HG02840 (cell line): ENCODE results near the gene ASXL2.
A peak's percentile ranks its signal among the peaks of the same experiment; 100 is the strongest.
"Not testable (repeated sequence)": the region's sequence is repeated elsewhere in the genome, so short reads cannot be mapped to it uniquely, and the experiment has no call there.

Source experiments
- ATAC-seq: cut with Tn5 transposase; IDR thresholded peaks from one replicate; pipeline ENCODE4 v1.9.1; 2021; ENCODE audit warnings: mild to moderate bottlenecking, moderate library complexity, moderate number of reproducible peaks; ENCODE audit not compliant: unreplicated experiment, low FRiP score

Gene ASXL2

GRCh38 chr2:25894135-25894830 lies 16.0 kb upstream of the ASXL2 start:
- ATAC-seq, result no peak

DNA sequence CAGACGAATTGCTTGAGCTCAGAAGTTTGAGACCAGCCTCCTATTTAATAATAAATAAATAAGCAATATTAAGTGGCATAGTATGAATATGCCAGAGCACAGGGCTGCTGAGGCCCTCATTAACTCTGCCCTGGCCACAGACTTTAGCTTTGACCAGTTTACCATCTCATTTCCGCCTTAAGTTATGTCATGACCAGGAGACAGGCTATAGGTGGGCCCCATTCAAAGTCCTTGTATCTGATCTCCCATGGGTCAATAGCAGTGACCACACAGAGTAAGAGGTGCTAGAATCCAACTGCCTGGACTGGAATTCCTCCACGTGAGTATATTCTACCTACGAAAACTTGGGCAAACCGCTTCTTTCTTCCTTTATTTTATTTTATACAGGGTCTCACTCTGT lies 13.4 kb upstream of the ASXL2 start:
- no peak for ATAC-seq

GRCh38 chr2:25887624-25888242 lies 9.4 kb upstream of the ASXL2 start:
- ATAC-seq, result no peak

DNA sequence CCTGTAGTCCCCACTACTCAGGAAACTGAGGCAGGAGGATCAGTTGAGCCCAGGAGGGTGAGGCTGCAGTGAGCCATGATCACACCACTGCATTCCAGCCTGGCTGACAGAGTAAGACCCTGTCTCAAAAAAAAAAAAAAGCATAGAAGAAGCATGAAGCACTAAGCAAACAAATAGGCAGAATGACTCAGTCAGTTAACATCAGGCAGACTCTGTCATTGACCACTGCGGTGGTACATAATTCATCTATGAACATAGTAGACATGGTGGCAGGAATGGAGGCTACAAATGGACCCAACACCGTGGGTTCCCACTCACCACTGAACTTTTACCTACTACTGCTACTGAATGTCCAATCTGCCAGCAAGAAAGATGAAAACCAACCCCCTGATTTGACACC lies 7.6 kb upstream of the ASXL2 start:
- no peak for ATAC-seq

GRCh38 chr2:25881764-25882163 lies 3.5 kb upstream of the ASXL2 start:
- ATAC-seq, result no peak

GRCh38 chr2:25879133-25879730 lies 945 bp upstream of the ASXL2 start:
- no peak for ATAC-seq

DNA sequence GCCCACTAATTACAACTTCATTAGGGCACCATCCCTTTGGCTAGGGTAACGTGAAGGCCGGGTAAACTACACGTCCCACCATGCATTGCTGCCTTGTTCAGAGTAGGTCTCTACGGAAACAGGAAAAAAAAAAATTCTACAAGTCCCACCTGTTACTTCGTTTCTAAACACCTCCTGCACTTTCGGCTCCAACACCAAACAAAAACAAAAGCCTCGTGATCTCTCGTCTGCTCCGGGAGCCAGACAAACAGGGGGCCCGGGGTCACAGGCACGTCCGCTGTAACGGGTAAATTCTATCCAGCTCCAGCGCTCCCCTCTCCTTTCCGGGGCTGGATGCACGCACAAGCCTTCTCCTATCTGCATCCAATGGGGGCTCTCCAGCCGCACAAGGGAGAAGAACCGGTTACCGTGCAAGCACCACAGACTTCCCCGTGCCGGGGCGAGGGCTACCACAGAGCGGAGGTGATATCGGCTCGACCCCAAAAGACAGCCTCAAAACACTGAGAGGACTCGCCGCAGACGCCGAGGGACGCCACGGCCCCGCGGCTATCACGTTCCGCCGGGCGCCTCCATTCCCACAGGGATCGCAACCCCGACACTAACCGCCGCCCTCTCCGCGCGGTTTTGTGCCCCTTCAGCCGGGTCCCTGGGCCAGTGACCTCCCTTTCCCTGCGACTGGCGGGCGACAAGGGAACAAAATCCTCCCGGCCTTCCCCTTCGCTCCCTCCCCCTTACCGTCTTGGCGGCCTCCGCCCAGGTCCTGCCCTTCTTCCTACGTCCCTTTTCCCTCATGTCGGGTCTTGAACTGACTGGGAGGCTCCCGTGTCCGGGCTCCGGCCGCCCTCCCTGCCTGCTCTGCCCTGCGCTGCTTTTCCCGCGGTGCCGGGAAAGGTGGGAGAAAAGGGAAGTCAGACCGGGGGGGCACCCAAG lies 591 bp downstream of the ASXL2 start:
- peak; percentile 33 for ATAC-seq

DNA sequence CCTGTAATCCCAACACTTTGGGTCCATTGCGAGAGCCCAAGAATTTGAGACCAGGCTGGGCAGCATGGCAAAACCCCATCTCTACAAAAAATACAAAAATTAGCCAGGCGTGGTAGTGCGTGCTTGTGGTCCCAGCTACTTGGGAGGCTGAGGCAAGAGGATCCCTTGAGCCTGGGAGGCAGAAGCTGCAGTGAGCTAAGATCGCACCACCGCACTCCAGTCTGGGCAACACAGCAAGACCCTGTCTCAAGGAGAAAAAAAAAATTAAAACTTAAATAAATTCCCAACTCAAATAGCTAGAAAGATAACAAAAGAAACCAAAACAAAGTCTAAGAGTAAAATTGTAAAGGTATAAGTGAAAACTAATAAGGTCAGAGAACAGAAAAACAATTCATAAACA lies 6.2 kb downstream of the ASXL2 start:
- ATAC-seq, result no peak

DNA sequence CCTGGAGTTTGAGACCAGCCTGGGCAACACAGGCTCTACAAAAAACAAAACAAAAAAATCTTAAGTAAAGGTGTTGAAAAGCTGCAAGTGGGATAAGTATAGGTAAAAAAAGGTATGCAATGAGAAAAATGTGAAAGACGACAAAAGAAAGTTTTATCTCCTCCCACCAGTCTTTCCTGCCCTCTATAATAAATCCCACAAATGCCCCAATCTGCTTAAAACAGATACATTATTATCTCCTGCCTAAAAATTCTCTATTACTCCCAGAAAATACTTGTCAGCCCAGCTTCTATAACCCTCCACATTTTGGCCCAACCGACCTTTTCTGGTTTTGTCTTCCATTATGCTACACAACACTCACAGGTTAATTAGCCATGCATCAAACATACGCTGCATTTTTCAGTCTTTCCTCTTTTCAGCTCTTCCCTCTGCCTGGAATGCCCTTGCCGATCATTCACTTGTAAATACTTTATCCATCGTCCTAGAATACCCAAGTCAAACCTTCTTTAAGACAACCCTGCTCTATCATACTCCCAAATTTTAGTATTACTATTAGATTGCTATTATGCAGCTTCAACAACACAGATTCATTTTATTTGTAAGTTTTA lies 10.8 kb downstream of the ASXL2 start:
- ATAC-seq, result no peak

DNA sequence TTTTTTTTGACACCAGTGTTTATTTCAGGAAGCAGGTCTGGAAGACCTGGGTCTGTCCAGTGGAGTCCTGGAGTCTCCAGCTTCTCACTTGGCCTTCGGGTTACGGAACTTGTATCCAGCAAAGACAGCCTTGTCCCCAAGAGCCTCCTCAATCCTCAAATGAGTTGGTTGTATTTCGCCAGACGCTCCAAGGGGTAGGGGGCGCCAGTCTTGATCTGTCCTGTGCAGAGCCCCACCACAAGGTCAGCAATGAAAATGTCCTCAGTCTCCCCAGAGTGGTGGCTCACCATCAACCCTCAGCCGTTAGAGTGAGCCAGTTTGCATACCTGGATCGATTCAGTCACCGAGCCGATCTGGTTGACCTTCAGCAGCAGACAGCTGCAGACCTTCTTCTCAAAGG lies 21.9 kb downstream of the ASXL2 start:
- no peak for ATAC-seq

DNA sequence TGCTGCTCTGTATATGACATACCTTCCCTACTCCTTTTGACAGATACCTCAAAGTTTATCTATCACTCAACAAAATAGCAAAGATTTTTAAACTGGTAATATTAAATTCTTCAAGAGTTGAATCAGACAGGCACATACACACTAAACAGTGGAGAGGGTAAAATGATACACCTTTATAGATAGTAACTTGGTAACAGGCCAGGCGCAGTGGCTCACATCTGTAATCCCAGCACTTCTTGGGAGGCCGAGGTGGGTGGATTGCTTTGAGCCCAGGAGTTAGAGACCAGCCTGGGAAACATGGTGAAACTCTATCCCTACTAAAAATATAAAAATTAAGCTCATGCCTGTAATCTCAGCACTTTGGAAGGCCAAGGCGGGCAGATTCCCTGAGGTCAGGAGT lies 23.2 kb downstream of the ASXL2 start:
- ATAC-seq, result no peak

- ATAC-seq, result no peak
Measured at GRCh38 chr2:25854613-25855012, 23.7 kb downstream of the ASXL2 start.

DNA sequence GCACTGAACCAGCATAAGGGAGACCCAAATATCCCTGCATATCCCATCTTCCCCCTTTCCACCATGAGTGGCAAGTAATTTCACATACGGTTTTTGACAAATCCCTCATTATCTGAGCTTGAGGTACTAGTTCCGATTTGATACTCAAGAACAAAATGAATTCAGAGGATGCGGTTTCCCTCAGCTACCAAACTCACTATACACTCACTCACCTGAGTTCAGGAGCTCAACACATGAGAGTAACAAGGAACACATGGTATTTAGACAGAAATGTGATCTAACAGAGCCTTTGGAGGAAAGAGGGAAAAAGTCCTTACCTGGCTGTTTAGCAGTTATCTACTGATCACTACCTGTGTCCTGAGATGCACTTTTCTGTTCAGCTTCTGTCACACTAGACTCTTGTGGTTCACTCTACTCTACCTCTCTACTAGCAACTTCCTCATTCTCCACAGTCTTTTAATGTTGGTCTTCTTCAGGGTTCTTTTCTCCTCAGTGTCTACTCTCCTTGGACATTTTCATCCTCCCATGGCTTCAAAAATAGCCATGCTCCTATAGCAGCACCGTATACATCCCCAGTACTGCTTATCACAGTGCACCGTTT lies 25.1 kb downstream of the ASXL2 start:
- no peak for ATAC-seq

GRCh38 chr2:25851740-25852503 lies 26.4 kb downstream of the ASXL2 start:
- peak; percentile 74 for ATAC-seq

- not testable (repeated sequence) for ATAC-seq
Measured at GRCh38 chr2:25850400-25850799, 27.9 kb downstream of the ASXL2 start.

DNA sequence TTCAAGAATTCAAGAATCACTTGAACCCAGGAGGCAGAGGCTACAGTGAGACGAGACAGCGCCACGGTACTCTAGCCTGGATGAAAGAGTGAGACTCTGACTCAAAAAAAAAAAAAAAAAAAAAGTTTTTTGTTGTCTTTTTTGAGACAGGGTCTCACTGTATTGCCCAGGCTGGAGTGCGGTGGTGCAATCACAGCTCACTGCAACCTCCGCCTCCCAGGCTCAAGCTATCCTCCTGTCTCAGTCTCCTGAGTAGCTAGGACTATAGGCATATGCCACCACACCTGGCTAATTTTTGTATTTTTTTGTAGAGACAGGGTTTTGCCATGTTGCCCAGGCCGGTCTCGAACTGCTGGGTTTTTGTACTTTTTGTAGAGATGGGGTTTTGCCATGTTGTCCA lies 28.9 kb downstream of the ASXL2 start:
- not testable (repeated sequence) for ATAC-seq

DNA sequence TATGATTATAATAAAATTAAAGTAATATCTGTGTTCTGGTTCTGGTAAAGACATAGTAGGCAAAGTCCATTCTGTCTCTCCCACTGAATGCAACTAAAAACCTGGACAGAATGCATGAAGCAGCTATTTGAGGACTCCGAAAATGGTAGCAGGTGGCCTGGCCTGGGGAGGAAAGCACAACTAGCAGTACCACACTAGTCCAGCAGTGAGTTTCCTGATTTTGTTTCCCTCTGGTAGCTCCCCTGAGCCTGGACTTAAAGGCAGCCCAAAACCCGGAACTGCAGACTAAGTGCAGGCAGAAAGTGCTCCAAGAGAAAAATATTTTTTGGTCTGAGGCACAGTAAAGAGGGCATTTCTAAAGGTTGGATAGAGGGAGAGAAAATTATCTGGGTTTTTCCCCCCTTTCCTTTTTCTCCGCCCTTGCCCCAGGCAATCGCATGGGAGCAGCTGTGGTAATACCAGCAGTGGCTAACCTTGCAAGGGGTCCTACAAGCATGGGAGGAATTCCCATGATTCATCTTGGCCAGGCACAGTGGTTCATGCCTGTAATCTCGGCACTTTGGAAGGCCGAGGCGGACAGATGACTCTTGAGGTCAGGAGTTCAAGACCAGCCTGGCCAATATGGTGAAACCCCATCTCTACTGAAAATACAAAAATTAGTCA lies 32.3 kb downstream of the ASXL2 start:
- no peak for ATAC-seq

- no peak for ATAC-seq
Measured at GRCh38 chr2:25844089-25844488, 34.2 kb downstream of the ASXL2 start.

DNA sequence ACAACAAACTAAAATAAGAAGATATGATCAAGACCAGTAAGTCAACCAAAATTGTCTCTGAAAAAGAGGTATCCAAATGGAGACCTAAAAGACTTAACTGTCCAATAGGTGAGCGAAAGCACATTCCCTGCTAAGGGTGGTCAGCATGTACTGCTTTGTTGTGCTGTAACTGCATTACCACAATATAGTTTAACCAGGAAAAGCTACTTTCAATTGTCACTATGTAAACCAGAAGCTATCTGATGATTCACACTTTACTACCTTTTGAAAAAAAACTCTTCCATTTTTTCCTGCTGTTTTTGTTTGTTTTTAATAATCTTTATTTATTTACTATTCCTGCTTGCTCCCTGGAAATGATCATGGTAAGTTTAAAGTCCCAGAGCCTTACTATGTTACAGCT lies 36.1 kb downstream of the ASXL2 start:
- ATAC-seq, result no peak
